Lower leg skin (tissue), 4 donors: ENCODE data around the gene CITED4. TPM values are rescaled to one million over a fixed set of nuclear protein-coding genes. Genes with fewer than 3 reads are reported as not detected.

Experiments used
- DNase-seq, 2 donors: peaks; one replicate each; pipeline ENCODE4 v3.0.0-alpha.2; 2019; ENCODE audit warnings: low spot score in 2 of 2
- H3K4me3 ChIP-seq: fragments of 200-600 bp; sonication (generic); 2 replicates; pipeline ENCODE4 v1.5.1; 2017; ENCODE audit warnings: mild to moderate bottlenecking, low read depth; ENCODE audit not compliant: poor library complexity, severe bottlenecking
- POLR2A ChIP-seq, 2 donors: fragments of 450-650 bp; IDR thresholded peaks; one replicate each; pipeline ENCODE4 v1.6.1; 2016 to 2017; ENCODE audit warnings: antibody characterized with exemption in 2 of 2, mild to moderate bottlenecking in 1 of 2, moderate library complexity in 1 of 2
- WGBS, 2 donors: methylation state at CpG; one replicate each; pipeline ENCODE4 v1.1.5; 2018; 5-methylcytosine and 5-hydroxymethylcytosine counted together
- intact Hi-C: fragments of 100-400 bp; cut with DNase I; formaldehyde crosslinking; loops from one replicate; pipeline ENCODE4 v1.15.0; 2023; ENCODE audit warnings: low total_unique reads
- total RNA-seq, 4 donors: library from RNA; depleted of rRNA; stranded (reverse); fragments of >200 nt; gene quantifications; one replicate each; pipeline ENCODE4 v1.1.0, GENCODE V29; 2016
- TF ChIP-seq, protein P1 (sequence below), 3 donors: fragments of 450-650 bp; IDR thresholded peaks; one replicate each; pipeline ENCODE4 v1.5.1; 2016; ENCODE audit warnings: antibody characterized with exemption in 3 of 3, mild to moderate bottlenecking in 3 of 3, moderate library complexity in 2 of 3

The CITED4 gene
- total RNA-seq, 4 donors from 2014 or later: 135 to 172 (median 150) TPM

DNA sequence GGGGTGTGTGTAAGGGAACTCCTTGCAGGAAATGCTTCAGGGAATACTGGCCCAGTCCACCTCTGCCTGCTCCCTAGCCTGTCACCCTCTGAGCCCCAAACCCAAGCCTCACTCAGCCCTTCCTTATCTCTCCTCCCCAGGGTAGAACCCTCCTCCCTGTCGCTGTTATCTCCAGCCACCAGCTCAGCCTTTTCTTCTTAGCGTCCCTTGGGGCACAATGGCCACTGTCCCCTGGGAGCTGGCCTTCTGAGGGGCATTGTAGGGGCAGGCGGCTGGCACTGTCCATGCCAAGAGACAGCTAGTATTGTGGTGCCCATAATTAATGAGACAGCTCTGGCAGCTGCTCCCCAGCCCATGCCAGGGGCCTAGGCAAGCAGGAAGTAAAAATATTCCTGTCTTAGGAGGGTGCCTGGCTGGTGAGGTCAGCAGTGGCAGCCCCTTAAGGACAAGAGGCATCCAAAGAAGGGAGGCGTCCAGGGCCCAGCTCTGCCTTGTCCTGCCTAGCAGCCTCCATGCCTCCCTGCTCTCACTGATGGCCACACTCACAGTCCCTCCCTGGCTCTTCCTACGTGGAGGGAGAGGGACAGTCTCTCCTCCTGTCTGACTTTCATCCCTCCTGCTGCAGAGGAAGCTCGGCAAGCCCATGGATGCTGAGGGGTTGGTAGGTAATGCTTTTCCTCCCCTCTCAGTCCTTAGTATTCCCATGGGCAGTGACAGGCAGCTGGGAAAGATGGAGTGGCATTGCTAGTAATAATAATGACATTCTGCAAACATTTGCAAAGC lies 41.1 kb downstream of the CITED4 start:
- intact Hi-C loops: no loop called here
- DNase-seq: no peak
- no peak overlapping the region for H3K4me3 ChIP-seq
- no peak for TF ChIP-seq POLR2A (IDR thresholded peaks at IDR 0.05)
- TF ChIP-seq, protein P1, sequence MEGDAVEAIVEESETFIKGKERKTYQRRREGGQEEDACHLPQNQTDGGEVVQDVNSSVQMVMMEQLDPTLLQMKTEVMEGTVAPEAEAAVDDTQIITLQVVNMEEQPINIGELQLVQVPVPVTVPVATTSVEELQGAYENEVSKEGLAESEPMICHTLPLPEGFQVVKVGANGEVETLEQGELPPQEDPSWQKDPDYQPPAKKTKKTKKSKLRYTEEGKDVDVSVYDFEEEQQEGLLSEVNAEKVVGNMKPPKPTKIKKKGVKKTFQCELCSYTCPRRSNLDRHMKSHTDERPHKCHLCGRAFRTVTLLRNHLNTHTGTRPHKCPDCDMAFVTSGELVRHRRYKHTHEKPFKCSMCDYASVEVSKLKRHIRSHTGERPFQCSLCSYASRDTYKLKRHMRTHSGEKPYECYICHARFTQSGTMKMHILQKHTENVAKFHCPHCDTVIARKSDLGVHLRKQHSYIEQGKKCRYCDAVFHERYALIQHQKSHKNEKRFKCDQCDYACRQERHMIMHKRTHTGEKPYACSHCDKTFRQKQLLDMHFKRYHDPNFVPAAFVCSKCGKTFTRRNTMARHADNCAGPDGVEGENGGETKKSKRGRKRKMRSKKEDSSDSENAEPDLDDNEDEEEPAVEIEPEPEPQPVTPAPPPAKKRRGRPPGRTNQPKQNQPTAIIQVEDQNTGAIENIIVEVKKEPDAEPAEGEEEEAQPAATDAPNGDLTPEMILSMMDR (IDR thresholded peaks at IDR 0.05): no peak
- 68 to 74% methylated on average over 6 of the region's 6 CpGs for WGBS, 2 donors

DNA sequence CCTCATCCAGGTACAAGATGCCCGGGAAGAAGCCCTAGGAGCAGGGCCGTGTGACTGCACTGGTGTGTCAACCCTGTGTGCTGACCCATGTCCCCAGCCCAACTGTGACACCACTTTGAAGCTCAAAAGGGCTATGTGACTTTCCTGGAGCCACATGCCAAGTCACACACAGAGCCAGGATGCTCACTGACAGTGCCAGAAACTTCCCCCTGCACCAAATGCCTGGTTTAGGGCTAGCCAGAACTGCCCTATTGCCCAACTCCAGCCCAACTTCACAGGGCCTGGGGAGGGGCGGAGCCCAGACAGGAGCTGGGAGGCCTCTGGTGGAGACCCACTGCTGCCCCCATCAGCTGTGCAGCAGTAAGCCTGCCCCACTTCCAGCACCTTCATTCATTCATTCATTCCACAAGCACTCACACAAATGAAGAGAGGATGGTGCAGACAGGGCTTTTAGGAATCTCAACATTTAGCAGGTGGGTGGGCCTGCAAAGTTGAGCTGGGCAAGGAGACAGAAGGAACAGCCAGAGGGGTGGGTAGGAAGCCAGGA lies 41.8 kb downstream of the CITED4 start:
- DNase-seq: no peak
- TF ChIP-seq, protein P1 (IDR thresholded peaks at IDR 0.05): no peak
- no peak for TF ChIP-seq POLR2A (IDR thresholded peaks at IDR 0.05)
- intact Hi-C loops: no loop called here

DNA sequence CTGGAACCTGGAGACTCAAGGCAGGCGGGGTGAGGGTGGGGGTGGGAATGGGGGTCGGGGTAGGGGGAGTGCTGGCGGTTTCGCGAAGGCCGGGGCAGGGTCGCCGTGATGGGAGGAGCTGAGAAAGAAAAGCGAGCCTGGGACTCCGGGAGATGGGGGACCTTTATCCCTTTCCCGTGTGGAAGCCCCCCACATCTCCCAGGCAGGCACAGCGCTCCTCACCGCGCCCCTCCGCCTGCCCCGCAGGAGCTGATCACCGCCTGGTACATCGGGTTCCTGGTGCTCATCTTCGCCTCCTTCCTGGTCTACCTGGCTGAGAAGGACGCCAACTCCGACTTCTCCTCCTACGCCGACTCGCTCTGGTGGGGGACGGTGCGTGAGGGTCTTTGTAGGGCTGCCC lies 43.1 kb downstream of the CITED4 start:
- intact Hi-C loops: no loop called here
- no peak for DNase-seq
- TF ChIP-seq, protein P1 (IDR thresholded peaks at IDR 0.05): no peak
- no peak for TF ChIP-seq POLR2A (IDR thresholded peaks at IDR 0.05)
- 59 to 64% methylated on average over 25 to 26 of the region's 26 CpGs for WGBS, 2 donors
- H3K4me3 ChIP-seq: no peak overlapping the region

More for the DNA sequence above, 41.8 kb downstream of the CITED4 start:
- H3K4me3 ChIP-seq: no peak overlapping the region
- 97 to 100% methylated on average over 1 to 3 of the region's 3 CpGs for WGBS, 2 donors

DNA sequence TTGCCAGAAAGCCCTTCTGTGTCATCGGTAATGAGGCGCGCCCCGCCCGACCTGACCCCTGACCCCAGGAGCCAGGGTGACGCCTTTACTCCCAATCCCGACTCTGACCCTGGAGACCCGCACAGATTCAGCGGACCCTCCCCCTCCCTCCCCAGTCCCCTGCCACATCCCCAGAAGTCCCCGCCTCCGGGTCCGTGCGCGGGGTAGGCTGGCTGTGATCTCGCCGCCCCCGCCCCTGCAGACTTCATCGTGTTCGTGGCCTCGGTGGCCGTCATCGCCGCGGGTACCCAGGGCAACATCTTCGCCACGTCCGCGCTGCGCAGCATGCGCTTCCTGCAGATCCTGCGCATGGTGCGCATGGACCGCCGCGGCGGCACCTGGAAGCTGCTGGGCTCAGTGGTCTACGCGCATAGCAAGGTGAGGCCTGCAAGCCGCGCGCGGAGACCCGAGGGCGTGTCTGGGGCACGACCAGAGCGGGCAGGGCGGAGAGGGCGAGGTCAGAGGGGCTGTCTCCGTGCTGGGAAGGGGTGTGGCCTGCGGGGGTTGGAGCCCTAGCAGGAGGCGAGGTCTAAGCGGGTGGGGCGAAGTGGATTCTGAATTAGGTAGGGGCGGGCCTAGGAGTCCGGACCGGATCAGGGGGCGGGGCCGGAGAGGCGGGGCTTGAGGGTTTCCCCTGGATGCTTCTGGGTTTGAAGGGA lies 43.8 kb downstream of the CITED4 start:
- TF ChIP-seq, protein P1 (IDR thresholded peaks at IDR 0.05): no peak
- TF ChIP-seq POLR2A (IDR thresholded peaks at IDR 0.05): no peak
- intact Hi-C loops: no loop called here
- peak; percentile 49 to 92 for DNase-seq
- no peak overlapping the region for H3K4me3 ChIP-seq
- 2 to 8% methylated on average over 20 to 22 of the region's 59 CpGs for WGBS, 2 donors

DNA sequence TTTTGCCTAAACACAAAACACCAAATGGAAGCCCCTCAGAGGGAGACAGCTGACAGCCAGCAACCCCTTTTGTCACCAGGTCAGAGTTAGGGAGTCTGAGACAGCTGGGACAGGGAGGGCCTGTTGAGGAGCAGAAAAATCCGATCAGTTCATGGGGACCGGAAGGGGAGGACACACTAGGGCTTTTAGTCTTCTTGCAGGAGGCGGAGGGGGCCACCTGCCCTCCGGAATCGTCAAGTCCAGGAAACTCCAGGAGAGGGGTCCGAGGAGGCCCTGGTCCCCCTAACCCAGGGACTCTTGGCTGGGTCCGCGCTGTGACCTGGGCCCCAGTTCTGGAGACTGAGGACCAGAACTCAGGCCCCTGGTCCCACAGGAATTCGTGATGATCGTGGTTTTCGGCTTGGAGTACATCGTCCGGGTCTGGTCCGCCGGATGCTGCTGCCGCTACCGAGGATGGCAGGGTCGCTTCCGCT lies 44.3 kb downstream of the CITED4 start:
- no peak overlapping the region for H3K4me3 ChIP-seq
- no peak for DNase-seq
- intact Hi-C loops: no loop called here
- WGBS, 2 donors: 61 to 74% methylated on average over 8 to 14 of the region's 19 CpGs
- TF ChIP-seq, protein P1 (IDR thresholded peaks at IDR 0.05): no peak
- TF ChIP-seq POLR2A (IDR thresholded peaks at IDR 0.05): no peak
